Measurements from ENCODE around the gene C17orf58.

The C17orf58 gene

DNA sequence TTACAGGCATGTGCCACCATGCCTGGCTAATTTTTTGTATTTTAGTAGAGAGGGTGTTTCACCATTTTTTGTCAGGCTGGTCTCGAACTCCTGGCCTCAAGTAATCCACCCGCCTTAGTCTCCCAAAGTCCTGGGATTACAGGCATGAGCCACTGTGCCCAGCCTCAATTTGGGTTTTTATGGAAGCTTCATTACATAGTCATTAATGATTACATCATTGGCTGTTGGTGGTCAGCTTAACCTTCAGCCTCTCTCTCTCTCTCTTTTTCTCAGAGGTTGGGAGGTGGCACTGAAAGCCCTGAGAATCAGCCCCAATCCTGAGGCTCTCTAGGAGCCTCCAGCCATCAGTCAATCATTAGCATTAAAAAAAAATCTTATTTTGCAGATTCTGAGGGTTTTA lies 45.3 kb downstream of the C17orf58 start:
- no peak for DNase-seq (ENCODE audit: low read depth)

DNA sequence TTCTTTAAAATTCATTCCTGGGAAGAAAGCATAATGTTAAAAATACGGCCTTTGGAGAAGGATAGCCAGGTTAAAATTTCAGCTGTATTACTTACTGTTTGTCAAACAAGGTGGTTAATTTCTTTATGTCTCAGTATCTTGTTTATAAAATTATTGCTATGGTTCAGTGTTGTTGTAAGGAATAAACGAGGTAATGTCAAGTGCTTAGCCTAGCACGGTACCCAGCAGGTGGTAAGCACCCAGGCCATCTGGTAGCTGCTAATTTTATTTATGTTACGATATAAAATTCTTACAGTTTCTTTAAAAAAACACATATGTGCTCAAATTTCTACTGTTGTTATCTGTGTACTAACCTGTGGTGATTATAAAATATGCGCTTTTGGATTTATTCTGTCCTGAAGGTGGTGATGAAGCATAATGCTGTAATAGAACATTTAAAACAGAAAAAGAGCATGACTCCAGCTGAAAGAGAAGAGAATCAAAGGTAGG lies 48.9 kb downstream of the C17orf58 start:
- no peak for DNase-seq (ENCODE audit: low read depth)

DNA sequence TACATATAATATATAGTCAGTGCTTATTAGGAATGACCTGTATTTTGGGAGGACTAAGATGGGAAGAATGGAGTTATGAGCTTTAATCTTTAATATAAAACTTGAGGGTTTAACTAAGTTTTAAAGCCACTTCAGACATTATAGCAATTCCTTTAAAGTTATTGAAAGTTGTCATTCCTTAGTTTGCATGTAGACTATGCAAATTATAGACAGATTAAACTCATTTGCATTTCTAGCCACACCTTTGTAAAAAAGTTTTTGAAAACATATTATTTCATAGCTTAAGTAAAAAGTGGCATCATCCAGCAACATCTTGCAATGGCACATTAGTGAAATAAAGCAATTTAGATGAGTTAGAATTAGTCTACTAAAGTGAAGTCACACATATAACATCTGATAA lies 49.8 kb downstream of the C17orf58 start:
- no peak for DNase-seq (ENCODE audit: low read depth)

DNA sequence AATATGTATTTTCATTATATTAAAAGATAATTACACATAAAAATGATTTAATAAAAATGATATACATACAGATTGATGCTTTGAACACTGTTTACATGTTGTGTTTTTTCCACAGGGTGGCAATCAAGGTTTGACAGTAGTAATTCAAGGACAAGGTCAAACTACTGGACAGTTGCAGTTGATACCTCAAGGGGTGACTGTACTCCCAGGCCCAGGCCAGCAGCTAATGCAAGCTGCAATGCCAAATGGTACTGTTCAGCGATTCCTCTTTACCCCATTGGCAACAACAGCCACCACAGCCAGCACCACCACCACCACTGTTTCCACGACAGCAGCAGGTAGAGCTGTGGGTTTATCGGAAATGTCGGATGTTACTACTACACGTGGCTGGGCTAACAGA lies 52.2 kb downstream of the C17orf58 start:
- no peak for DNase-seq (ENCODE audit: low read depth)

DNA sequence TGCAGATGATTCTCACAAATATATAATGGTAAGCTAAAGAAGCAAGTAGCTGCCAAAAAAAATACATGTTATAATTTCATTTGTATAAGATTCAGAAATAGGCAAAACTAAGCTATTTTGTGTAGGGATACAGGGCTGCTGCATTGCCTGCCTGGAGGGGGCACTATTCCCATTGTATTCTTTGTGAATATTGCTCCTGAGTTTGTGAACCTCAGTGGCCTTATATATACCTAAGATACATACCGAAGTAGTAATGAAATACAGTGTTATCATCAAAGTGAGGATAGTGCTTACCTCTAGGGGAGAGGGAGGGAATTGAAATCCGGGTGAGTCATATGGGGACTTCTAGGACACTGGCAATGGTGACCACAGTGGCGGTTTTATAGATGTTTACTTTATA lies 53.5 kb downstream of the C17orf58 start:
- no peak for DNase-seq (ENCODE audit: low read depth)

Data from stimulated activated CD8-positive, alpha-beta memory T cell treated with anti-CD3 and anti-CD28 coated beads, Interleukin-12 subunit alpha, Interleukin-12 subunit beta, amount 100 ng/mL, for 1 hour (primary cell).